Measurements from ENCODE around the gene ELP6.

Gene ELP6

GRCh38 chr3:47456984-47457383 is 56.5 kb downstream of the ELP6 start:
- DNase-seq = no peak

GRCh38 chr3:47455806-47456452 is 57.6 kb downstream of the ELP6 start:
- no peak for DNase-seq

- no peak for DNase-seq
These were observed 60.9 kb downstream of the ELP6 start for GRCh38 chr3:47452453-47453215.
